Immature natural killer cell (primary cell): ENCODE measurements around the gene SRSF12. TPM values are rescaled to one million over a fixed set of nuclear protein-coding genes. Genes with fewer than 3 reads are reported as not detected.

Experiments
- DNase-seq, 3 donors: peaks; one replicate each; pipeline ENCODE4 v3.0.0; 2022; ENCODE audit warnings: mixed read lengths in 1 of 3
- H3K27ac Mint-ChIP-seq, 6 donors: one replicate each; pipeline ENCODE4 v1.8.0; 2020; ENCODE audit warnings: mixed read lengths in 6 of 6, mild to moderate bottlenecking in 5 of 6, inconsistent platforms in 4 of 6, moderate library complexity in 3 of 6
- H3K27me3 Mint-ChIP-seq, 3 donors: one replicate each; pipeline ENCODE4 v1.8.0; 2020 to 2021; ENCODE audit warnings: low read depth in 3 of 3, mild to moderate bottlenecking in 3 of 3, mixed read lengths in 3 of 3, moderate library complexity in 3 of 3, inconsistent platforms in 1 of 3
- H3K36me3 Mint-ChIP-seq, 3 donors: one replicate each; pipeline ENCODE4 v1.8.0; 2020; ENCODE audit warnings: mixed read lengths in 3 of 3, inconsistent platforms in 2 of 3, mild to moderate bottlenecking in 2 of 3
- H3K4me1 Mint-ChIP-seq, 2 donors: one replicate each; pipeline ENCODE4 v1.8.0; 2020; ENCODE audit warnings: inconsistent platforms in 2 of 2, mild to moderate bottlenecking in 2 of 2, mixed read lengths in 2 of 2, moderate library complexity in 1 of 2
- H3K4me3 Mint-ChIP-seq, 5 donors: one replicate each; pipeline ENCODE4 v1.8.0; 2020; ENCODE audit warnings: mild to moderate bottlenecking in 5 of 5, mixed read lengths in 5 of 5, inconsistent platforms in 3 of 5, moderate library complexity in 3 of 5
- H3K9me3 Mint-ChIP-seq, 6 donors: one replicate each; pipeline ENCODE4 v1.8.0; 2020; ENCODE audit warnings: mild to moderate bottlenecking in 6 of 6, mixed read lengths in 6 of 6, inconsistent platforms in 4 of 6, moderate library complexity in 3 of 6
- polyA plus RNA-seq, 3 donors: library from polyadenylated mRNA; unstranded; fragments of 300-500 nt; fragmentation: Illumina TruSeq; gene quantifications; one replicate each; pipeline ENCODE4 v1.2.3, GENCODE V29; 2021

SRSF12 gene
- polyA plus RNA-seq, 3 donors from 2014 or later, result 0.22 to 0.45 TPM; not detected in 1

DNA sequence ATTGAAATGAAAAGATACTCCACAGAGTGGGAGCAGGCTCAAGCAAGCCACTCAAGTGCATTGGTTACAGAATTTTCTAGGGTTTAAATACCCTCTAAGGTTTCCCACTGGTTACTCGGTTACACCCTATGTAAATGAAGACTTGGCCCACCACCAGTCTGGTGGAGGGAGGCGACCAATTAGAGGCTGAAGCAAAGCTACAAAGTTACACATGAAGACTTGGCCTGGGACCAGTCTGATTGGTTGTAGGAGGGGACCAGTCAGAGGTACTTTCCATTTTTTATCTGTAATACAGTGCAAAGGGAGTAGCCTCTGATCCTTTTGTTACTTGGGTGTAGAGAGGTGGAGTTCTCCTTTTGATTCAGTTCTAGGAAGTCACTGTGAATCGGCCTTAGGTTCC, 7.6 kb downstream of the SRSF12 start:
- Mint-ChIP-seq H3K9me3 (no peaks in the 10 kb centered on the region), H3K27ac (no peak overlapping the region), H3K4me3 (no peak overlapping the region), H3K4me1 (no peaks in the 10 kb centered on the region), H3K27me3 (no peaks in the 10 kb centered on the region), H3K36me3 (peaks cover 1 to 14% (median 2%) of the 10 kb centered on the region in 3 donors)
- no peak for DNase-seq

DNA sequence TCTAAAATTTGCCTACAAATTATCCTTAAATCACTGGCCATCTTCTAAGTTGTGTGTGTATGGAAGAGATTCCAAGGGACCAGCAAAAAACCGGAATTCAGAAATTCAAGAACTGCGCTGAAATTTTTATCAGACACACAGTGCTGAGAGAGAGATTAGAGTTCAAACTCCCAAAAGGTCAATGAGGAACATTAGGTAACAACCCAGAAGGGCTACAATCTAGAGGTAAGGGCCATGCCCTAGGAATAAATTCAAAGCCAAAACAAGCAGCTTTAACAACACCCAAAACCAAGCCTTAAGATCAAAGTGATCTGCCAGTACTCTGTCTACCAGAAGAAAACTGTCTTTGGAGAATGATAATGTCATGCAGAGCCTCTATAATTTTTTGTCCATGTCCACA, 17.8 kb downstream of the SRSF12 start:
- H3K4me1 Mint-ChIP-seq, result no peaks in the 10 kb centered on the region
- no peak overlapping the region for H3K4me3 Mint-ChIP-seq
- peaks cover 2 to 8% (median 2%) of the 10 kb centered on the region in 3 donors for H3K36me3 Mint-ChIP-seq
- H3K27ac Mint-ChIP-seq, result peak overlapping the region in 1 of 6 donors; percentile 63
- DNase-seq, result no peak
- no peaks in the 10 kb centered on the region for H3K9me3 Mint-ChIP-seq
- H3K27me3 Mint-ChIP-seq, result no peaks in the 10 kb centered on the region

DNA sequence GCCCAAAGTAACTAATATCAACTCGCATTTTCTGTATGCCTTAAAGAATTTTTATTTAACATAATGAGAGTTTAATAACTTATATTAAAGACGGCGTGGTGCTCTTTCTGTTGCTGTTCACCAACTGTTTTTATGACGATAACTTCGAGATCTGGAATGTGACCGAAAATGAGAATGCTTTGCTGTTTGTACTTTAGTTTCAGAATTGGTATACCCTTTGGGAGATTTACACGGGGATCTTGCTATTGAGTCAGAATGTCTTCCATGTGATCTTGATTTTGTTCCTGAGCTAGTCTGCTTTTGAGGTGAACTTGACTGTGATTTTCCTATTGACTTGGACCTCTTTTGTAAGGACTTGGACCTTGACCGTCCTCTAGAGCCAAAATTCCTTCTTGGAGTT, 19.4 kb downstream of the SRSF12 start:
- no peak overlapping the region for H3K4me3 Mint-ChIP-seq
- no peaks in the 10 kb centered on the region for H3K27me3 Mint-ChIP-seq
- H3K4me1 Mint-ChIP-seq, result no peaks in the 10 kb centered on the region
- DNase-seq, result no peak
- H3K9me3 Mint-ChIP-seq, result no peaks in the 10 kb centered on the region
- no peak overlapping the region for H3K27ac Mint-ChIP-seq
- peaks cover 0 to 7% (median 0%) of the 10 kb centered on the region in 3 donors for H3K36me3 Mint-ChIP-seq

DNA sequence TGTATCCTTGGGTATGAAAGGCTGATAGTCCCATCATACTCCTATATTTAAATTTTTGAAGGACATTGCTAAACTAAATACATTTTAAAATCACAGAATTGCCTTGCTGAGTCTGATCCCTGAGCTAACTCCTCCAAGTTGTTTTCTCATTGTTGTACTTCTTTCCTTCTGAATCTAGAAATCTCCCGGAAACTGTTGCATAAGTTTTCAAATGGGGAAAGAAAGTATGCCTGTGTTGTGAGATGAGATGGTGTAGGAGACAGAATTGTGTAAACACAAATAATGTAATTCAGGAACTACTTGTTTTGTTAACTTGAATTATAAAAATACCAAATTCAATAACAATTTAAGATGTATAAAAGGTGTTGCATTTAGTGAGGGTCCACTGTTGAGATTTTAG, 30.0 kb downstream of the SRSF12 start:
- Mint-ChIP-seq H3K27me3 (peaks cover 8 to 20% (median 14%) of the 10 kb centered on the region in 3 donors), H3K4me1 (peaks cover 67 to 81% of the 10 kb centered on the region in 2 donors), H3K36me3 (peaks cover 14 to 28% (median 20%) of the 10 kb centered on the region in 3 donors), H3K9me3 (no peaks in the 10 kb centered on the region), H3K4me3 (no peak overlapping the region), H3K27ac (peak overlapping the region in 4 of 6 donors; percentile 9 to 76 (median 58))
- DNase-seq, result no peak

DNA sequence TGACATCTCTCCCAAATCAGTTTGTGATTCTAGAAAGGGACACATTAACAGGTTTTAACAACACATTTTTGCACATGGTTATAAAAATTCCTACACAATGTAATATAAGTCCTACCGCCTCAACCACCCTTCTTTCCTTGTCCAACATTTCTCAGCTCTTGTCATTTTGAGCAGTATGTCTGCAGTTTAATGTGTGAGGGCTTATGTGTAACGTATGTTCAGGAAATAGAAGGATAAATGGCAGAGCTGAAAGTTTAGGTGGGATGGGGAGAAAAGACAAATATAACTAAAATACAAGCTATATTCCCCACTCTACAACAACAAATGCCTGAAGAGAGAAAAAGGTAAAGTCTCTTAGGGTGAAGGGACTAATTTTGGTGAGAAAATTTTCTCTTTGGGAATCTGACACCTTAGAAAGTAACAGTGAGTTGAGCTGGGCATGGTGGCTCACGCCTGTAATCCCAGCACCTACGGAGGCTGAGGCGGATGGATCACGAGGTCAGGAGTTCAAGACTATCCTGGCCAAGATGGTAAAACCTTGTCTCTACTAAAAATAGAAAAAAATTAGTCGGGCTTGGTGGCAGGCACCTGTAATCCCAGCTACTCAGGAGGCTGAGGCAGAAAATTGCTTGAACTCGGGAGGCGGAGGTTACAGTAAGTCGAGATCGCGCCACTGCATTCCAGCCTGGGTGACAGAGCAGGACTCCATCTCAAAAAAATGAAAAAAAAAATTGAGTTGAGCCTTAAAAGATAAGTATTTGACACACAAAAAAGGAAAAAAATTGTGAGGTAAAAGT, 32.3 kb downstream of the SRSF12 start:
- Mint-ChIP-seq H3K4me3 (peak overlapping the region in 4 of 5 donors; percentile 34 to 70 (median 54)), H3K9me3 (no peaks in the 10 kb centered on the region), H3K27ac (peak overlapping the region; percentile 47 to 93 (median 76)), H3K36me3 (peaks cover 14 to 34% (median 20%) of the 10 kb centered on the region in 3 donors), H3K27me3 (peaks cover 22 to 38% (median 31%) of the 10 kb centered on the region in 3 donors), H3K4me1 (peaks cover 67 to 85% of the 10 kb centered on the region in 2 donors)
- DNase-seq, result peak in 1 of 3 donors; percentile 16

DNA sequence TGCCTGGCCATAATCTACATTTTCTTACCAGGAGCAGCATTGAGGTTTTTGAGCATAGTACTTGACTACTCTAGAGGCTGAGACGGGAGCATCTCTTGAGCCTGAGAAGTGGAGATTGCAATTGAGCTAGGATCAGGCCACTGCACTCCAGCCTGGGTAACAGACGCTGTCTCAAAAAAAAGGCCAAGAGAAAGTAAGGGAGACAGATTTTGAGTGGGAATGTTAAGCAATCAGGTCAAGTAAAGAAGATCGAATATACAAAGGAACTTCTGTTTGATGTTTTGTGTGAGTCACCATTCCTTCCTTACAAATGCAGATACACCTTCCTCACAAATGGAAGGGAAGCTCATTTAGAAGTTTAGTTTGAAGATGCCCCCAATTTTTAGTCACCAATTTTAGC, 32.9 kb downstream of the SRSF12 start:
- Mint-ChIP-seq H3K9me3 (no peaks in the 10 kb centered on the region), H3K36me3 (peaks cover 14 to 34% (median 20%) of the 10 kb centered on the region in 3 donors), H3K27me3 (peaks cover 27 to 44% (median 33%) of the 10 kb centered on the region in 3 donors), H3K27ac (peak overlapping the region; percentile 40 to 93 (median 76)), H3K4me1 (peaks cover 63 to 78% of the 10 kb centered on the region in 2 donors), H3K4me3 (peak overlapping the region; percentile 34 to 70 (median 53))
- DNase-seq, result no peak

DNA sequence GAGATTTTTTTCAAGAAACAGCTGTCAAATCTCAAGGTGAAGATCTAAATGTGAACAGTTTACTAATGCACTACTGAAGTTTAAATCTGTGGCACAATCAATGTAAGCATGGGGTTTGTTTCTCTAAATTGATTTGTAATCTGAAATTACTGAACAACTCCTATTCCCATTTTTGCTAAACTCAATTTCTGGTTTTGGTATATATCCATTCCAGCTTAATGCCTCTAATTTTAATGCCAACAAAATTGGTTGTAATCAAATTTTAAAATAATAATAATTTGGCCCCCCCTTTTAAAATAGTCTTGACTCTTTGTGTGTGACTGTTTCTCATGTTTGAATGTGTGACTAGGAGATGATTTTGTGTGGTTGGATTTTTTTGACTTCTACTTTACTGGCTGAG, 33.3 kb downstream of the SRSF12 start:
- peaks cover 14 to 34% (median 20%) of the 10 kb centered on the region in 3 donors for H3K36me3 Mint-ChIP-seq
- peak in 1 of 3 donors; percentile 9 for DNase-seq
- peaks cover 31 to 46% (median 37%) of the 10 kb centered on the region in 3 donors for H3K27me3 Mint-ChIP-seq
- H3K4me3 Mint-ChIP-seq, result peak overlapping the region; percentile 40 to 94 (median 53)
- H3K9me3 Mint-ChIP-seq, result no peaks in the 10 kb centered on the region
- peaks cover 59 to 74% of the 10 kb centered on the region in 2 donors for H3K4me1 Mint-ChIP-seq
- H3K27ac Mint-ChIP-seq, result peak overlapping the region; percentile 40 to 93 (median 76)

DNA sequence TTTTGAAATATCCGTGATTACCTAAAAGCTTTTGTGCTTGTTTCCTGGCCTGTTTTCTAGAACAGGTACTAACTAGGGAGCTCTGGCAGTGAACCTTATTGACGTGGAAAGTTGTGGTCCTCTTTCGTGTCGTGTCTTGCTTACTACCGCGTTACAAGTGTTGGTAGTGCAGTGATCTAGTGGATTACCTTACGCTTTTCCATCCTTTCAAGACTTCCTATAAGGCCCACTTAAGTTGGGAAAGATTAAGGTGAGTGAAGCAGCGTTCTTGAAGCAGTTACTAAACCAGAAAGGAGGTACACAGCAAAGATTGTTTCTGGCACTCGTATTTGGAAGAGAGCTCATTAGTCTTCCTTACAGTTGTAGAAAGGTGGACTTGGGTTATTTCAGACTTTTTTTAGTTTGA, 35.4 kb downstream of the SRSF12 start:
- Mint-ChIP-seq H3K27me3 (peaks cover 31 to 46% (median 40%) of the 10 kb centered on the region in 3 donors), H3K9me3 (no peaks in the 10 kb centered on the region), H3K36me3 (peaks cover 14 to 34% (median 20%) of the 10 kb centered on the region in 3 donors), H3K27ac (peak overlapping the region; percentile 93 to 98 (median 96)), H3K4me1 (peaks cover 51 to 65% of the 10 kb centered on the region in 2 donors), H3K4me3 (peak overlapping the region; percentile 90 to 99 (median 95))
- DNase-seq, result peak in 1 of 3 donors; percentile 21

DNA sequence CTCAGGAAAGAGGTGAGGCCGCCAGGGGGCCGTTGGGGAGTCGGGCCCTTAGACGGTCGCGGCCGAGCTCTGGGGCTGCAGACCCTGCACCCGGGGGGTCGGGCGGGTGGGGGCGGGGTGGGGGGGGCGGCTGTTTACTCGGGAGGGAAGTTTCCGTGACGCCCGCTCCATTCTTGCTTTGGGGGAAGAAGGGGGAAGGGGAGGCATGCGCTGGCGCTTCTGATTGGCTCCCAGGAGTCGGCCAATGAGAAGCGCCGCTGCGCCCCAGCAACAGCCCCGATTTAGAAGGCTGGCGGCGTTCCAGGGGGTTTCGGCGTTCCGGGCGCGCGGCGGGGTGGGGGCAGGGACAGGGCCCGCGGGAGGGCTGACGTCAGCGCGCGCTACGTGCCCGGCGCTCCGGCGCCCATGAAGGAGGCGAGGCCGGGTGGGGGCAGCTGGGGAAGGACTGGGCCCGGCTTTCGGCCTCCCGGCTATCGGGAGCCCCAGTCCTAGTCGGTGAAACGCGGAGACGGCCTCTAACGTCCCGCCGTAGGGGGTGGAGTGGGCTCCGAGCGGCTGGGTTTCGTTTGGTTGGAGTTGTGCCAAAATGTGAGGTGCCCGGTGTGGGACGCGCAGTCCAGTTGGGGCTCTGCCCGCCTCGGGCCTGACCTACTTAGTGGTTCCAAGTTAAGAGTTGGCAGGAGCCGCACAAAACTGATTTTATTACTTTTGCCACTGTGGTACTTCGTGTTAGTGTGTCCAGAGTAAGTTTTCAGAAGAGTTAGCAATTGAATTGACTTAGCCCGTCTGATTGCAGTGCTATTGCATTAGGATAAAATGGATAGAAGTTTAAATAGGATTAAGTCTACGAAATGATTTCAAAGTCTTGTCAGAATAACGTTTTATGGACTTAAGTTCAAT, 36.2 kb downstream of the SRSF12 start:
- DNase-seq, result peak; percentile 97 to 98 (median 97)
- H3K4me3 Mint-ChIP-seq, result peak overlapping the region; percentile 90 to 99 (median 95)
- H3K9me3 Mint-ChIP-seq, result no peaks in the 10 kb centered on the region
- H3K4me1 Mint-ChIP-seq, result peaks cover 49 to 57% of the 10 kb centered on the region in 2 donors
- peaks cover 12 to 34% (median 20%) of the 10 kb centered on the region in 3 donors for H3K36me3 Mint-ChIP-seq
- H3K27ac Mint-ChIP-seq, result peak overlapping the region; percentile 93 to 98 (median 96)
- H3K27me3 Mint-ChIP-seq, result peaks cover 31 to 43% (median 40%) of the 10 kb centered on the region in 3 donors

DNA sequence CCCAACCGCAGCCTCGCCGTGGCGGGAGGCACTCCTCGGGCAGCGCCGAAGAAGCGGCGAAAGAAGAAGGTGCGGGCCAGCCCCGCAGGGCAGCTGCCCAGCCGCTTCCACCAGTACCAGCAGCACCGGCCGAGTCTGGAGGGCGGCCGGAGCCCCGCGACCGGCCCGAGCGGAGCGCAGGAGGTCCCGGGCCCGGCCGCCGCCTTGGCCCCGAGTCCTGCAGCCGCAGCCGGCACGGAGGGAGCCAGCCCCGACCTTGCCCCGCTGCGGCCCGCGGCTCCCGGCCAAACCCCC, 36.8 kb downstream of the SRSF12 start:
- peaks cover 26 to 37% (median 36%) of the 10 kb centered on the region in 3 donors for H3K27me3 Mint-ChIP-seq
- peaks cover 9 to 31% (median 20%) of the 10 kb centered on the region in 3 donors for H3K36me3 Mint-ChIP-seq
- H3K9me3 Mint-ChIP-seq, result no peaks in the 10 kb centered on the region
- H3K4me1 Mint-ChIP-seq, result peaks cover 45 to 51% of the 10 kb centered on the region in 2 donors
- peak overlapping the region; percentile 91 to 98 (median 96) for H3K4me3 Mint-ChIP-seq
- no peak for DNase-seq
- peak overlapping the region; percentile 93 to 98 (median 98) for H3K27ac Mint-ChIP-seq

DNA sequence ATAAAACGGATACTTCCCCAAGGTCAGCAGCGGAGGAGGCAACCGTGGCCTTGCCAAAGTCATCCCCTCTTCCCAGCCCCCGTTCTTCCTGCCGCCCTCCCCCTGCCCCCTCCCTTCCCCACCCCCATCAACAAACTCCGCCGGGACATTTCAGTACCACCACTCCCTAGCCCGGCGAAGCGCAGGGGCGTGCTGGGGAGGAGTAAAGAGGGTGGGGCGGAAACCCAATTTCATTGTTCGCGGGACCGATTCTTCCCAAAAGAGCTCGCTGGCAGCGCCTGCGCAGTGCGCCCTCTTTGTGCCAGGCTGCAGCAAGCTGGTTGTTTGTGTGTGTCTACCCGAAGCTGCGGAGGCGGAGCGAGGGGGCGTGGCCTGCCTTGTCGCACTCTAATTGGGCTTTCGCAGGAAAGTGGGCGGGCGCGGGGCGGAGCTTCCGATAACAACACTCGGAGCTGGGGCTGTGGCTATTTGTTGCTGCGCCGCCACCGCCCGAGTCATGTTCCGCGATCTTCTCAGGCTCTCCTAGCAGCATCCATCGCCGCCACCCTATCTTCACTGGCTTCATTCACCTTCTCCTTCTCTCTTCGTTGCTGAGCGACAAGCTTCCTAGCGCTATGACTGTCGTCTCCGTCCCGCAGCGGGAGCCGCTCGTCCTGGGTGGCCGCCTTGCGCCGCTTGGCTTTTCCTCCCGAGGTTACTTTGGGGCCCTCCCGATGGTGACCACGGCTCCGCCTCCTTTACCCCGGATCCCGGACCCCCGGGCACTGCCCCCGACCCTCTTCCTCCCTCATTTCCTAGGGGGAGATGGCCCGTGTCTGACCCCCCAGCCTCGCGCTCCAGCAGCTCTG, 37.4 kb downstream of the SRSF12 start, which contains the start of gene PNRC1:
TSS of gene PNRC1 (plus strand) at position 471 of the 848 bp plus-strand sequence. CDS start at position 615, 144 bp downstream.
- Mint-ChIP-seq H3K27me3 (peaks cover 23 to 32% (median 32%) of the 10 kb centered on the region in 3 donors), H3K27ac (peak within 1 kb of the TSS; percentile 93 to 98 (median 98)), H3K4me1 (peaks cover 43 to 47% of the 10 kb centered on the region in 2 donors), H3K9me3 (no peaks in the 10 kb centered on the region), H3K4me3 (peak within 1 kb of the TSS; percentile 95 to 99 (median 96)), H3K36me3 (peaks cover 9 to 28% (median 18%) of the 10 kb centered on the region in 3 donors)
- DNase-seq, result peak; percentile 100

DNA sequence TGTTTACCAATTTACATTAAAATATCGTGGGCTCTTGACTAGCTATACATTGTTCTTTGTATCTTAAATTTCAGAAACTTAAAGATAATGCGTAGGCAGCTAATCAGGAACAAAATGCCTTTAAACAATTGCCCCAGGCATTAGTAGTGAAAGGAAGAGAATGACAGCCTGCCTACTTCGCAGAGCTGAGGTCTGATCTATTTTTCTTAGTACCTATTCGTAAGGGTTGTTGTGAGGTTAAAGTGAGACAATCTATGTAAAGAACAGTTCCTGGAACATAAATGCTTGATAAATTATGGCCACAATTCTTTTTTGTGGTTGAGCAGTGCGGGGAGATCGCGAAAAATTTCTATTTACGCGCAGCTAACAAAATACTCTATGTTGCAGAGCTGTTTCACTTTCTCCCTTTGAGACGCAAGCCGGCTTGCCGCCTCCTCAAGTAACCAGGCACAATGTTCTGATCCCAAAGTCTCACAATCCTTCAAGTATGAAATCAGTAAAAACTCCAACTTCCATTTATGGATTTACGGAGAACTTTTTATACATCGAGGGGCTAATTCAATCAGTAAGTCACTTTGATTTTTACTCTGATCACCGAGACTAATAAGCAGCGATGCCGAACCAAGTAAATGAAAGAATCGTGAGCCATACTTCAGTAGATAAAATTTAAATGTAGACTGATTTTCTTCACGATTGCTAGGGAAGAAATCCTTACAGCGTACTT, 38.2 kb downstream of the SRSF12 start:
- H3K4me1 Mint-ChIP-seq, result peaks cover 35 to 38% of the 10 kb centered on the region in 2 donors
- peak; percentile 83 to 86 (median 86) for DNase-seq

More for the DNA sequence above, 38.2 kb downstream of the SRSF12 start:
- Mint-ChIP-seq H3K27ac (peak overlapping the region; percentile 93 to 98 (median 97)), H3K36me3 (peaks cover 5 to 20% (median 10%) of the 10 kb centered on the region in 3 donors), H3K27me3 (peaks cover 23 to 28% (median 28%) of the 10 kb centered on the region in 3 donors), H3K9me3 (no peaks in the 10 kb centered on the region), H3K4me3 (peak overlapping the region; percentile 91 to 98 (median 96))
